ENCODE results near the gene PRKAR1A.

- TF ChIP-seq CTCF (IDR thresholded peaks at IDR 0.05) (no peak), POLR2A (IDR thresholded peaks at IDR 0.05) (no peak), EP300 (IDR thresholded peaks at IDR 0.05) (no peak)
Measured at GRCh38 chr17:68580236-68580770, 68.1 kb downstream of the PRKAR1A start.

All from gastroesophageal sphincter (tissue), 3 donors.